Breast epithelium (tissue), 4 donors: ENCODE results near the gene SLC39A7. TPM values are rescaled to one million over a fixed set of nuclear protein-coding genes. Genes with fewer than 3 reads are reported as not detected.

Source experiments
- DNase-seq, 2 donors: peaks; one replicate each; pipeline ENCODE4 v3.0.0-alpha.2; 2019; ENCODE audit warnings: low spot score in 2 of 2
- H3K27ac ChIP-seq, 2 donors: fragments of 200-600 bp; sonication (generic) in 1 of 2; one replicate each; pipeline ENCODE4 v1.5.1; 2016 to 2019; ENCODE audit warnings: mild to moderate bottlenecking in 1 of 2
- H3K27me3 ChIP-seq, 2 donors: fragments of 200-600 bp; sonication (generic) in 1 of 2; one replicate each; pipeline versions ENCODE4 v1.5.1 to v1.6.0; 2017 to 2019; ENCODE audit warnings: control low read depth in 1 of 2, mild to moderate bottlenecking in 1 of 2
- H3K36me3 ChIP-seq: fragments of 200-600 bp; one replicate; pipeline ENCODE4 v1.5.1; 2019
- H3K4me1 ChIP-seq, 2 donors: fragments of 200-600 bp; sonication (generic); one replicate each; pipeline ENCODE4 v1.5.1; 2016 to 2019; ENCODE audit warnings: control low read depth in 1 of 2
- H3K4me3 ChIP-seq, 3 donors: fragments of 200-600 bp; sonication (generic); 1 replicate in 2 of 3; 2 replicates in 1 of 3; pipeline ENCODE4 v1.5.1; 2016 to 2019; ENCODE audit warnings: mild to moderate bottlenecking in 3 of 3, moderate library complexity in 2 of 3
- H3K9me3 ChIP-seq, 2 donors: fragments of 200-600 bp; sonication (generic) in 1 of 2; one replicate each; pipeline ENCODE4 v1.5.1; 2016 to 2019; ENCODE audit warnings: control low read depth in 1 of 2
- POLR2A ChIP-seq: fragments of 450-650 bp; IDR thresholded peaks from one replicate; pipeline ENCODE4 v1.6.1; 2016; ENCODE audit warnings: antibody characterized with exemption, mild to moderate bottlenecking, moderate library complexity
- POLR2AphosphoS5 ChIP-seq, 3 donors: sonication (generic); formaldehyde crosslinking; IDR thresholded peaks; one replicate each; pipeline ENCODE4 v1.6.1; 2017; ENCODE audit warnings: antibody characterized with exemption in 3 of 3
- intact Hi-C: fragments of 100-400 bp; cut with DNase I; formaldehyde crosslinking; loops from one replicate; pipeline ENCODE4 v1.15.1; 2023; ENCODE audit warnings: low total_unique reads
- total RNA-seq, 3 donors: library from RNA; depleted of rRNA; stranded (reverse); fragments of >200 nt; gene quantifications; one replicate each; pipeline ENCODE4 v1.1.0, GENCODE V29; 2016
- TF ChIP-seq, protein P1 (sequence below), 3 donors: fragments of 450-650 bp; IDR thresholded peaks; one replicate each; pipeline ENCODE4 v1.5.1; 2016 to 2017; ENCODE audit warnings: antibody characterized with exemption in 3 of 3, mild to moderate bottlenecking in 3 of 3, moderate library complexity in 3 of 3

SLC39A7 gene
- total RNA-seq, 3 donors from 2014 or later: 55.0 to 79.3 (median 74.1) TPM

- Histone ChIP-seq H3K27ac (no peak overlapping the region), H3K27me3 (no peaks in the 10 kb centered on the region), H3K4me3 (peak overlapping the region in 1 of 3 donors; percentile 70), H3K4me1 (peaks cover 0 to 3% of the 10 kb centered on the region in 2 donors), H3K36me3 (no peaks in the 10 kb centered on the region), H3K9me3 (no peaks in the 10 kb centered on the region)
- intact Hi-C loops: no loop called here
- DNase-seq: no peak
- TF ChIP-seq POLR2AphosphoS5 (IDR thresholded peaks at IDR 0.05) (no peak), POLR2A (no peak)
- TF ChIP-seq, protein P1, sequence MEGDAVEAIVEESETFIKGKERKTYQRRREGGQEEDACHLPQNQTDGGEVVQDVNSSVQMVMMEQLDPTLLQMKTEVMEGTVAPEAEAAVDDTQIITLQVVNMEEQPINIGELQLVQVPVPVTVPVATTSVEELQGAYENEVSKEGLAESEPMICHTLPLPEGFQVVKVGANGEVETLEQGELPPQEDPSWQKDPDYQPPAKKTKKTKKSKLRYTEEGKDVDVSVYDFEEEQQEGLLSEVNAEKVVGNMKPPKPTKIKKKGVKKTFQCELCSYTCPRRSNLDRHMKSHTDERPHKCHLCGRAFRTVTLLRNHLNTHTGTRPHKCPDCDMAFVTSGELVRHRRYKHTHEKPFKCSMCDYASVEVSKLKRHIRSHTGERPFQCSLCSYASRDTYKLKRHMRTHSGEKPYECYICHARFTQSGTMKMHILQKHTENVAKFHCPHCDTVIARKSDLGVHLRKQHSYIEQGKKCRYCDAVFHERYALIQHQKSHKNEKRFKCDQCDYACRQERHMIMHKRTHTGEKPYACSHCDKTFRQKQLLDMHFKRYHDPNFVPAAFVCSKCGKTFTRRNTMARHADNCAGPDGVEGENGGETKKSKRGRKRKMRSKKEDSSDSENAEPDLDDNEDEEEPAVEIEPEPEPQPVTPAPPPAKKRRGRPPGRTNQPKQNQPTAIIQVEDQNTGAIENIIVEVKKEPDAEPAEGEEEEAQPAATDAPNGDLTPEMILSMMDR (IDR thresholded peaks at IDR 0.05): no peak
Observed at GRCh38 chr6:33191383-33192104, 9.1 kb upstream of the SLC39A7 start.

GRCh38 chr6:33192105-33192646 lies 8.5 kb upstream of the SLC39A7 start, which contains the start of gene COL11A2:
Gene COL11A2 (minus strand): TSS chr6:33192467. CDS start chr6:33192240, 227 bp downstream.
- no peak for TF ChIP-seq POLR2A
- TF ChIP-seq, protein P1 (IDR thresholded peaks at IDR 0.05): no peak
- TF ChIP-seq POLR2AphosphoS5 (IDR thresholded peaks at IDR 0.05): no peak
- H3K4me1 ChIP-seq: peaks cover 0 to 3% of the 10 kb centered on the region in 2 donors
- H3K27ac ChIP-seq: peak within 1 kb of the TSS; percentile 48 to 76
- H3K4me3 ChIP-seq: peak within 1 kb of the TSS; percentile 26 to 70 (median 53)
- intact Hi-C loops: no loop called here
- no peaks in the 10 kb centered on the region for H3K27me3 ChIP-seq
- H3K9me3 ChIP-seq: no peaks in the 10 kb centered on the region
- no peak for DNase-seq
- H3K36me3 ChIP-seq: no peaks in the 10 kb centered on the region

DNA sequence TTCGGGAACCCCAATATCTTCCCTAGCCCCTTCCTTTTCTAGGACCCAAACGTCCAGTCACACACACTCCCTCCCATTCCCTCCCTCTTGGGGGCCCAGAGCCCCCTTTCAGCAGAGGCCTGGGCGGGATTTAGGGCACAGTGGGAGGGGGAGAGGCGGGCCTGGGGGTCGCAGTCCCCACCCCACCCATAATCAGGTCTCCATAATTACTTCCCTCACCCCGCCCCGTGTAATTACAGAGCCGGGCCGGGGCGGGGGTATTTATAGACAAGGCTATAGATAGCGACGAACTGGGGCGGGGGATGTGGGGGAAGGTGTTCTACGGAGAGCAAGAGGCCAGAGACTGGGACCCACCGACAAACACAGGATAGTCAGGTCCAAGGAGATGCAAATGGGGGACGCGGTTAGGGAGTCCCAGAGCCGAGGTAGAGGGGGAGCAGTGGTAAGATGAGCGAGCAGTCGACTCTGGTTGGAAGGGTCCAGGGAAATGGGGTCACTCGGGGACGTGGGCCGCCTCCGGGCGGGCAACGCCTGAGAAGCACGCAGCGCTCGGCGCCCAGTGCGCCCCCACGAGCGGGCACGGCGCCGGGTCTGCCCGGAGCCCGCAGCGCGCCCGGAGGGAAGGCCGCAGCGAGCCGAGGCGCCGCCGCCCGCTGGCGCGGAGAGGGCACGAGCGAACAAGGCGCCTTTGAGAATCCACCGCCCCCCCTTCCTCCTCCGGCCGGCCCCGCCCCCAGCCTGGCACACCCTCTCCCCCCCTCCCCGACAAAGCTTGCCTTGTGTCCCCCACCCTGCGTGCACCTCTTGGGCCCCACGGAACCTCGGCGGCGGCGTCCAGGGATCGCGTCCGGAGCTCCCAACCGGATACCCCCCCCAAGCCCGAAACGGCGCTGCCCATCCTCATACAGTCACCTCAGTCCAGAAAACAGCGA lies 7.7 kb upstream of the SLC39A7 start:
- no peaks in the 10 kb centered on the region for H3K36me3 ChIP-seq
- H3K27ac ChIP-seq: peak overlapping the region; percentile 48 to 76
- peak overlapping the region; percentile 26 to 70 (median 53) for H3K4me3 ChIP-seq
- H3K4me1 ChIP-seq: peaks cover 3 to 4% of the 10 kb centered on the region in 2 donors
- no peak for TF ChIP-seq POLR2A
- no peak for TF ChIP-seq POLR2AphosphoS5 (IDR thresholded peaks at IDR 0.05)
- TF ChIP-seq, protein P1 (IDR thresholded peaks at IDR 0.05): no peak
- H3K9me3 ChIP-seq: no peaks in the 10 kb centered on the region
- intact Hi-C loops: no loop called here
- no peak for DNase-seq
- no peaks in the 10 kb centered on the region for H3K27me3 ChIP-seq

- Histone ChIP-seq H3K36me3 (no peaks in the 10 kb centered on the region), H3K27me3 (no peaks in the 10 kb centered on the region), H3K4me1 (peaks cover 3 to 9% of the 10 kb centered on the region in 2 donors), H3K4me3 (peak overlapping the region; percentile 26 to 70 (median 53)), H3K9me3 (no peaks in the 10 kb centered on the region), H3K27ac (peak overlapping the region; percentile 48 to 76)
- no peak for DNase-seq
- TF ChIP-seq POLR2A (no peak), POLR2AphosphoS5 (IDR thresholded peaks at IDR 0.05) (no peak)
- TF ChIP-seq, protein P1 (IDR thresholded peaks at IDR 0.05): no peak
- intact Hi-C loops: no loop called here
Observed at GRCh38 chr6:33193619-33194018, 7.0 kb upstream of the SLC39A7 start.
